OCI-LY3 (cell line): Measurements from ENCODE around the gene RNFT2.

Experiments
- H2AFZ ChIP-seq: fragments of 200-600, 300-600 bp; shearing (Covaris generic); 2 replicates; pipeline ENCODE4 v1.6.0; 2014; ENCODE audit warnings: antibody characterized with exemption, low read depth, low read length
- H3K27ac ChIP-seq: fragments of 200-600, 300-600 bp; sonication (generic); 2 replicates; pipeline ENCODE4 v1.5.1; 2014; ENCODE audit warnings: mild to moderate bottlenecking, low read length, moderate library complexity, mixed read lengths
- H3K27me3 ChIP-seq: fragments of 200-600, 300-600 bp; sonication (generic); 2 replicates; pipeline ENCODE4 v1.6.1; 2014; ENCODE audit warnings: low read depth, low read length, mixed read lengths
- H3K36me3 ChIP-seq: fragments of 200-600, 300-600 bp; sonication (generic); replicated peaks from 2 replicates; pipeline ENCODE3; 2014; ENCODE audit warnings: low read depth, low read length, mixed read lengths
- H3K4me1 ChIP-seq: fragments of 300-600, 200-600 bp; sonication (generic); 2 replicates; pipeline ENCODE4 v1.6.1; 2014; ENCODE audit warnings: low read length, mixed read lengths
- H3K4me2 ChIP-seq: fragments of 200-600, 300-600 bp; sonication (generic); 2 replicates; pipeline ENCODE4 v1.6.1; 2014; ENCODE audit warnings: low read length, mixed read lengths
- H3K4me3 ChIP-seq: fragments of 300-600, 200-600 bp; sonication (generic); 2 replicates; pipeline ENCODE4 v1.5.1; 2014; ENCODE audit warnings: antibody characterized with exemption, mild to moderate bottlenecking, low read length, moderate library complexity
- H3K79me2 ChIP-seq: fragments of 300-600, 200-600 bp; shearing (Covaris generic); 2 replicates; pipeline ENCODE4 v1.6.1; 2014; ENCODE audit warnings: mild to moderate bottlenecking, low read length, mixed read lengths
- H3K9ac ChIP-seq: fragments of 300-600, 200-600 bp; shearing (Covaris generic); 2 replicates; pipeline ENCODE4 v1.6.0; 2014; ENCODE audit warnings: mild to moderate bottlenecking, low read length, moderate library complexity
- H3K9me3 ChIP-seq: fragments of 200-600, 300-600 bp; shearing (Covaris generic); 2 replicates; pipeline ENCODE4 v1.6.1; 2014; ENCODE audit warnings: low read length, mixed read lengths; ENCODE audit not compliant: insufficient read depth
- H4K20me1 ChIP-seq: fragments of 200-600, 300-600 bp; sonication (generic); 2 replicates; pipeline ENCODE4 v1.6.1; 2016; ENCODE audit warnings: low read length, mixed read lengths; ENCODE audit not compliant: insufficient read depth
- CTCF ChIP-seq: fragments of 200-600, 300-600 bp; sonication (generic); IDR thresholded peaks from 2 replicates; pipeline ENCODE4 v1.5.1; 2014; ENCODE audit warnings: antibody characterized with exemption, low read length, low read depth
- EZH2phosphoT487 ChIP-seq: fragments of 200-600 bp; shearing (Covaris generic); IDR thresholded peaks from 2 replicates; pipeline ENCODE4 v1.6.1; 2018; ENCODE audit warnings: antibody characterized with exemption, mixed run types, low read depth

Gene RNFT2

GRCh38 chr12:116774020-116774419 lies 35.9 kb downstream of the RNFT2 start:
- Histone ChIP-seq H2AFZ (no peak overlapping the region), H3K27ac (no peak overlapping the region), H3K36me3 (no peaks in the 10 kb centered on the region), H3K4me2 (no peak overlapping the region), H3K79me2 (no peaks in the 10 kb centered on the region), H3K4me1 (no peaks in the 10 kb centered on the region), H4K20me1 (no peaks in the 10 kb centered on the region), H3K27me3 (no peaks in the 10 kb centered on the region), H3K9me3 (no peaks in the 10 kb centered on the region), H3K9ac (no peak overlapping the region), H3K4me3 (no peak overlapping the region)
- no peak for TF ChIP-seq EZH2phosphoT487
- no peak for TF ChIP-seq CTCF

- H4K20me1 ChIP-seq: no peaks in the 10 kb centered on the region
- H3K79me2 ChIP-seq: no peaks in the 10 kb centered on the region
- no peak overlapping the region for H3K4me3 ChIP-seq
- H3K9ac ChIP-seq: no peak overlapping the region
- no peak overlapping the region for H3K27ac ChIP-seq
- H2AFZ ChIP-seq: no peak overlapping the region
- H3K36me3 ChIP-seq: peaks cover 4% of the 10 kb centered on the region
- no peaks in the 10 kb centered on the region for H3K27me3 ChIP-seq
- H3K4me1 ChIP-seq: no peaks in the 10 kb centered on the region
- TF ChIP-seq CTCF (no peak), EZH2phosphoT487 (no peak)
- H3K9me3 ChIP-seq: no peaks in the 10 kb centered on the region
- H3K4me2 ChIP-seq: no peak overlapping the region
These were observed 39.1 kb downstream of the RNFT2 start for GRCh38 chr12:116777245-116777644.

GRCh38 chr12:116779597-116779996 lies 41.5 kb downstream of the RNFT2 start:
- Histone ChIP-seq H3K27me3 (no peaks in the 10 kb centered on the region), H3K4me3 (no peak overlapping the region), H3K4me2 (no peak overlapping the region), H2AFZ (no peak overlapping the region), H3K9me3 (no peaks in the 10 kb centered on the region), H4K20me1 (no peaks in the 10 kb centered on the region), H3K79me2 (no peaks in the 10 kb centered on the region), H3K27ac (no peak overlapping the region), H3K4me1 (no peaks in the 10 kb centered on the region), H3K9ac (no peak overlapping the region), H3K36me3 (peaks cover 9% of the 10 kb centered on the region)
- TF ChIP-seq CTCF: no peak
- no peak for TF ChIP-seq EZH2phosphoT487

- Histone ChIP-seq H3K79me2 (no peaks in the 10 kb centered on the region), H3K27me3 (no peaks in the 10 kb centered on the region), H3K27ac (no peak overlapping the region), H3K9ac (no peak overlapping the region), H4K20me1 (no peaks in the 10 kb centered on the region), H3K4me1 (no peaks in the 10 kb centered on the region), H3K4me3 (no peak overlapping the region), H3K4me2 (no peak overlapping the region), H3K36me3 (peaks cover 9% of the 10 kb centered on the region), H2AFZ (no peak overlapping the region), H3K9me3 (no peaks in the 10 kb centered on the region)
- TF ChIP-seq EZH2phosphoT487 (no peak), CTCF (no peak)
These were observed 42.8 kb downstream of the RNFT2 start for GRCh38 chr12:116780942-116781341.
